Activated CD8-positive, alpha-beta memory T cell treated with anti-CD3 and anti-CD28 coated beads for 1 hour (primary cell): ENCODE measurements around the gene KCNG1.
"Not testable (repeated sequence)": the region's sequence is repeated elsewhere in the genome, so short reads cannot be mapped to it uniquely, and the experiment has no call there.

Experiments
- DNase-seq, 2 donors: peaks; one replicate each; pipeline ENCODE4 v3.0.0-alpha.2; 2020; ENCODE audit warnings: low read depth in 1 of 2; ENCODE audit errors: extremely low read depth in 1 of 2

Gene KCNG1

GRCh38 chr20:50992336-50992732 lies 30.6 kb downstream of the KCNG1 start:
- no peak for DNase-seq

- no peak for DNase-seq
These were observed 31.8 kb downstream of the KCNG1 start for GRCh38 chr20:50991076-50991475.

GRCh38 chr20:50987493-50988210 lies 35.3 kb downstream of the KCNG1 start:
- peak; percentile 14 to 16 for DNase-seq

- no peak for DNase-seq
These were observed 39.6 kb downstream of the KCNG1 start for GRCh38 chr20:50983321-50983720.

- DNase-seq, result no peak
These were observed 40.5 kb downstream of the KCNG1 start for GRCh38 chr20:50982363-50982762.

GRCh38 chr20:50981714-50982048 lies 41.2 kb downstream of the KCNG1 start:
- DNase-seq, result no peak

- peak in 1 of 2 donors; percentile 48 for DNase-seq
These were observed 41.8 kb downstream of the KCNG1 start for GRCh38 chr20:50980851-50981713.

GRCh38 chr20:50980071-50980681 lies 42.7 kb downstream of the KCNG1 start:
- no peak for DNase-seq

- DNase-seq, result not testable (repeated sequence)
These were observed 44.4 kb downstream of the KCNG1 start for GRCh38 chr20:50978533-50978932.

GRCh38 chr20:50977066-50978021 lies 45.6 kb downstream of the KCNG1 start:
- no peak for DNase-seq

GRCh38 chr20:50975701-50976330 lies 47.1 kb downstream of the KCNG1 start:
- DNase-seq, result no peak

GRCh38 chr20:50969912-50970311 lies 53.0 kb downstream of the KCNG1 start:
- DNase-seq, result no peak

- DNase-seq, result no peak
These were observed 53.5 kb downstream of the KCNG1 start for GRCh38 chr20:50969435-50969834.

- DNase-seq, result no peak
These were observed 54.6 kb downstream of the KCNG1 start for GRCh38 chr20:50968289-50968688.

- no peak for DNase-seq
These were observed 55.3 kb downstream of the KCNG1 start for GRCh38 chr20:50967586-50967985.

- DNase-seq, result no peak
These were observed 63.3 kb downstream of the KCNG1 start for GRCh38 chr20:50959543-50960126.

- peak; percentile 55 to 57 for DNase-seq
These were observed 64.0 kb downstream of the KCNG1 start, which contains the start of gene MOCS3 for GRCh38 chr20:50958615-50959542. Gene MOCS3 (plus strand): TSS chr20:50958818. CDS start chr20:50958843, 25 bp downstream.

- DNase-seq, result peak; percentile 67 to 77
These were observed 64.9 kb downstream of the KCNG1 start, which contains the start of gene DPM1 for GRCh38 chr20:50957798-50958614. Gene DPM1 (minus strand): TSS chr20:50958532. CDS start chr20:50958523, 9 bp downstream.
